NT2/D1 (cell line): ENCODE results near the gene KCNK13.

Experiments used
- SUZ12 ChIP-seq: IDR thresholded peaks from 2 replicates; pipeline ENCODE4 v1.6.1; 2011; ENCODE audit not compliant: insufficient read length, insufficient read depth; ENCODE audit errors: extremely low read depth
- YY1 ChIP-seq: IDR thresholded peaks from 2 replicates; pipeline ENCODE4 v1.6.1; 2011; ENCODE audit not compliant: insufficient read length, insufficient read depth

GRCh38 chr14:90039253-90040010 is 22.4 kb upstream of the KCNK13 start:
- no peak for TF ChIP-seq YY1
- TF ChIP-seq SUZ12, result no peak
